Liver (tissue), 3 donors: ENCODE data around the gene LIMS1.

ENCODE experiments used
- EGR1 ChIP-seq, 2 donors: IDR thresholded peaks; 2 replicates each; pipeline ENCODE4 v1.6.1; 2016 to 2018; ENCODE audit warnings: antibody characterized with exemption in 2 of 2, low read depth in 2 of 2
- FOXA1 ChIP-seq: IDR thresholded peaks from 2 replicates; pipeline ENCODE4 v1.6.1; 2016; ENCODE audit warnings: antibody characterized with exemption
- GABPA ChIP-seq, 2 donors: IDR thresholded peaks in 1 of 2; conservative IDR thresholded peaks in 1 of 2; 2 replicates each; pipeline ENCODE4 v1.6.1; 2016; ENCODE audit warnings: antibody characterized with exemption in 2 of 2, mild to moderate bottlenecking in 1 of 2, moderate library complexity in 1 of 2
- JUND ChIP-seq, 2 donors: IDR thresholded peaks; 2 replicates each; pipeline ENCODE4 v1.6.1; 2016; ENCODE audit warnings: antibody characterized with exemption in 2 of 2
- RAD21 ChIP-seq, 2 donors: IDR thresholded peaks; 2 replicates each; pipeline ENCODE4 v1.6.1; 2016; ENCODE audit warnings: antibody characterized with exemption in 2 of 2, mild to moderate bottlenecking in 2 of 2
- SP1 ChIP-seq: IDR thresholded peaks from 2 replicates; pipeline ENCODE4 v1.6.1; 2018; ENCODE audit warnings: antibody characterized with exemption, mild to moderate bottlenecking
- TAF1 ChIP-seq: conservative IDR thresholded peaks from 2 replicates; pipeline ENCODE4 v1.6.1; 2016; ENCODE audit warnings: antibody characterized with exemption, mild to moderate bottlenecking
- YY1 ChIP-seq: IDR thresholded peaks from 2 replicates; pipeline ENCODE4 v1.6.1; 2016; ENCODE audit warnings: antibody characterized with exemption, mild to moderate bottlenecking
- ZBTB33 ChIP-seq: IDR thresholded peaks from 2 replicates; pipeline ENCODE4 v1.6.1; 2016; ENCODE audit warnings: antibody characterized with exemption
- TF ChIP-seq, protein P1 (sequence below): fragments of 150-350 bp; IDR thresholded peaks from 2 replicates; pipeline ENCODE4 v1.5.1; 2017; ENCODE audit warnings: improper control_type of control experiment, low read depth, low read length; ENCODE audit not compliant: missing input control
- TF ChIP-seq, protein P2 (sequence below): IDR thresholded peaks from 2 replicates; pipeline ENCODE4 v1.6.1; 2016; ENCODE audit warnings: antibody characterized with exemption
- TF ChIP-seq, protein P3 (sequence below): IDR thresholded peaks from 2 replicates; pipeline ENCODE4 v1.6.1; 2016; ENCODE audit warnings: antibody characterized with exemption
- TF ChIP-seq, protein P4 (sequence below): IDR thresholded peaks from 2 replicates; pipeline ENCODE4 v1.6.1; 2016; ENCODE audit warnings: antibody characterized with exemption, mild to moderate bottlenecking
- donor health status: healthy.
- donor health status: healthy.

- TF ChIP-seq RAD21 (IDR thresholded peaks at IDR 0.05) (no peak), TAF1 (no peak), SP1 (no peak), EGR1 (IDR thresholded peaks at IDR 0.05; ENCODE audit: low read depth in 2 of 2) (no peak), YY1 (no peak), GABPA (IDR thresholded peaks at IDR 0.05 in 1 of 2, conservative IDR thresholded peaks at IDR 0.05 in 1 of 2) (no peak), JUND (IDR thresholded peaks at IDR 0.05) (no peak), ZBTB33 (no peak), FOXA1 (no peak)
- TF ChIP-seq, protein P1, sequence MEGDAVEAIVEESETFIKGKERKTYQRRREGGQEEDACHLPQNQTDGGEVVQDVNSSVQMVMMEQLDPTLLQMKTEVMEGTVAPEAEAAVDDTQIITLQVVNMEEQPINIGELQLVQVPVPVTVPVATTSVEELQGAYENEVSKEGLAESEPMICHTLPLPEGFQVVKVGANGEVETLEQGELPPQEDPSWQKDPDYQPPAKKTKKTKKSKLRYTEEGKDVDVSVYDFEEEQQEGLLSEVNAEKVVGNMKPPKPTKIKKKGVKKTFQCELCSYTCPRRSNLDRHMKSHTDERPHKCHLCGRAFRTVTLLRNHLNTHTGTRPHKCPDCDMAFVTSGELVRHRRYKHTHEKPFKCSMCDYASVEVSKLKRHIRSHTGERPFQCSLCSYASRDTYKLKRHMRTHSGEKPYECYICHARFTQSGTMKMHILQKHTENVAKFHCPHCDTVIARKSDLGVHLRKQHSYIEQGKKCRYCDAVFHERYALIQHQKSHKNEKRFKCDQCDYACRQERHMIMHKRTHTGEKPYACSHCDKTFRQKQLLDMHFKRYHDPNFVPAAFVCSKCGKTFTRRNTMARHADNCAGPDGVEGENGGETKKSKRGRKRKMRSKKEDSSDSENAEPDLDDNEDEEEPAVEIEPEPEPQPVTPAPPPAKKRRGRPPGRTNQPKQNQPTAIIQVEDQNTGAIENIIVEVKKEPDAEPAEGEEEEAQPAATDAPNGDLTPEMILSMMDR = no peak
- TF ChIP-seq, protein P2, sequence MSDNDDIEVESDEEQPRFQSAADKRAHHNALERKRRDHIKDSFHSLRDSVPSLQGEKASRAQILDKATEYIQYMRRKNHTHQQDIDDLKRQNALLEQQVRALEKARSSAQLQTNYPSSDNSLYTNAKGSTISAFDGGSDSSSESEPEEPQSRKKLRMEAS = no peak
- TF ChIP-seq, protein P3, sequence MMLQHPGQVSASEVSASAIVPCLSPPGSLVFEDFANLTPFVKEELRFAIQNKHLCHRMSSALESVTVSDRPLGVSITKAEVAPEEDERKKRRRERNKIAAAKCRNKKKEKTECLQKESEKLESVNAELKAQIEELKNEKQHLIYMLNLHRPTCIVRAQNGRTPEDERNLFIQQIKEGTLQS = no peak
- TF ChIP-seq, protein P4, sequence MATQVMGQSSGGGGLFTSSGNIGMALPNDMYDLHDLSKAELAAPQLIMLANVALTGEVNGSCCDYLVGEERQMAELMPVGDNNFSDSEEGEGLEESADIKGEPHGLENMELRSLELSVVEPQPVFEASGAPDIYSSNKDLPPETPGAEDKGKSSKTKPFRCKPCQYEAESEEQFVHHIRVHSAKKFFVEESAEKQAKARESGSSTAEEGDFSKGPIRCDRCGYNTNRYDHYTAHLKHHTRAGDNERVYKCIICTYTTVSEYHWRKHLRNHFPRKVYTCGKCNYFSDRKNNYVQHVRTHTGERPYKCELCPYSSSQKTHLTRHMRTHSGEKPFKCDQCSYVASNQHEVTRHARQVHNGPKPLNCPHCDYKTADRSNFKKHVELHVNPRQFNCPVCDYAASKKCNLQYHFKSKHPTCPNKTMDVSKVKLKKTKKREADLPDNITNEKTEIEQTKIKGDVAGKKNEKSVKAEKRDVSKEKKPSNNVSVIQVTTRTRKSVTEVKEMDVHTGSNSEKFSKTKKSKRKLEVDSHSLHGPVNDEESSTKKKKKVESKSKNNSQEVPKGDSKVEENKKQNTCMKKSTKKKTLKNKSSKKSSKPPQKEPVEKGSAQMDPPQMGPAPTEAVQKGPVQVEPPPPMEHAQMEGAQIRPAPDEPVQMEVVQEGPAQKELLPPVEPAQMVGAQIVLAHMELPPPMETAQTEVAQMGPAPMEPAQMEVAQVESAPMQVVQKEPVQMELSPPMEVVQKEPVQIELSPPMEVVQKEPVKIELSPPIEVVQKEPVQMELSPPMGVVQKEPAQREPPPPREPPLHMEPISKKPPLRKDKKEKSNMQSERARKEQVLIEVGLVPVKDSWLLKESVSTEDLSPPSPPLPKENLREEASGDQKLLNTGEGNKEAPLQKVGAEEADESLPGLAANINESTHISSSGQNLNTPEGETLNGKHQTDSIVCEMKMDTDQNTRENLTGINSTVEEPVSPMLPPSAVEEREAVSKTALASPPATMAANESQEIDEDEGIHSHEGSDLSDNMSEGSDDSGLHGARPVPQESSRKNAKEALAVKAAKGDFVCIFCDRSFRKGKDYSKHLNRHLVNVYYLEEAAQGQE = no peak
Observed at GRCh38 chr2:108560241-108560811, 26.1 kb downstream of the LIMS1 start.
